PC-3 (cell line): ENCODE measurements around the gene SLC26A8. TPM values are rescaled to one million over a fixed set of nuclear protein-coding genes. Genes with fewer than 3 reads are reported as not detected.

ENCODE experiments used
- ATAC-seq: fragments of 200-7000 bp; cut with Tn5 transposase; 2 replicates; pipeline ENCODE4 v1.9.1; 2020; ENCODE audit warnings: mild to moderate bottlenecking, moderate library complexity
- BruUV-seq: library from RNA; stranded (reverse); fragments of 400-500 nt; replicated peaks from 2 replicates; lab custom pipeline; 2021; lab: Mats Ljungman, UMichigan
- CTCF ChIA-PET: fragments of 300-600 bp; sonication (Branson Sonifier 250); formaldehyde crosslinking; loops from one replicate; lab custom pipeline; 2022; ENCODE audit warnings: antibody characterized with exemption; lab: Charles Lee
- POLR2A ChIA-PET: fragments of 300-600 bp; sonication (Branson Sonifier 250); formaldehyde crosslinking; loops from one replicate; lab custom pipeline; 2022; ENCODE audit warnings: antibody characterized with exemption; ENCODE audit not compliant: unreplicated experiment; lab: Charles Lee
- DNase-seq: peaks from one replicate; pipeline ENCODE4 v3.0.0-alpha.2; 2015
- H2AFZ ChIP-seq: fragments of 300-600 bp; sonication (generic); 2 replicates; pipeline ENCODE4 v1.6.0; 2016; ENCODE audit warnings: antibody characterized with exemption, low read length
- H3F3A ChIP-seq: fragments of 300-600 bp; sonication (generic); one replicate; pipeline ENCODE4 v1.6.0; 2017; ENCODE audit warnings: antibody characterized with exemption, low read length, control low read depth, mild to moderate bottlenecking; ENCODE audit not compliant: unreplicated experiment
- H3K27ac ChIP-seq: fragments of 300-600 bp; sonication (generic); 2 replicates; pipeline ENCODE4 v1.5.1; 2016; ENCODE audit warnings: mild to moderate bottlenecking, low read length
- H3K27me3 ChIP-seq: fragments of 300-600 bp; sonication (generic); 2 replicates; pipeline ENCODE4 v1.6.1; 2016; ENCODE audit warnings: low read length, mixed read lengths
- H3K36me3 ChIP-seq: fragments of 300-600 bp; sonication (generic); 2 replicates; pipeline ENCODE4 v1.6.1; 2016; ENCODE audit warnings: low read depth, mixed run types, low read length, mixed read lengths
- H3K4me1 ChIP-seq: fragments of 300-600 bp; sonication (generic); 2 replicates; pipeline ENCODE4 v1.5.1; 2016; ENCODE audit warnings: low read length; ENCODE audit not compliant: insufficient read depth
- H3K4me2 ChIP-seq: fragments of 300-600 bp; sonication (generic); 2 replicates; pipeline ENCODE4 v1.6.0; 2016; ENCODE audit warnings: low read length
- H3K4me3 ChIP-seq: fragments of 300-600 bp; sonication (generic); 2 replicates; pipeline ENCODE4 v1.5.1; 2016; ENCODE audit warnings: mild to moderate bottlenecking, low read length, mixed read lengths
- H3K79me2 ChIP-seq: fragments of 300-600 bp; sonication (generic); 2 replicates; pipeline ENCODE4 v1.6.1; 2017; ENCODE audit warnings: low read length, mixed read lengths
- H3K9ac ChIP-seq: fragments of 300-600 bp; sonication (generic); 2 replicates; pipeline ENCODE4 v1.6.0; 2016; ENCODE audit warnings: mild to moderate bottlenecking, low read length
- H3K9me2 ChIP-seq: fragments of 300-600 bp; sonication (generic); replicated peaks from 2 replicates; pipeline ENCODE4 v1.6.1; 2016; ENCODE audit warnings: mixed run types, low read length, mixed read lengths
- H3K9me3 ChIP-seq: fragments of 300-600 bp; sonication (generic); 2 replicates; pipeline ENCODE4 v1.6.1; 2016; ENCODE audit warnings: low read length, mixed read lengths
- H4K20me1 ChIP-seq: fragments of 300-600 bp; sonication (generic); 2 replicates; pipeline ENCODE4 v1.6.1; 2016; ENCODE audit warnings: low read length, mixed read lengths
- CTCF ChIP-seq: fragments of 300-600 bp; sonication (generic); conservative IDR thresholded peaks from 2 replicates; pipeline ENCODE4 v1.5.1; 2017; ENCODE audit warnings: antibody characterized with exemption, low read depth, mild to moderate bottlenecking, low read length
- EZH2 ChIP-seq: fragments of 300-600 bp; sonication (generic); IDR thresholded peaks from one replicate; pipeline ENCODE4 v1.6.1; 2017; ENCODE audit warnings: antibody characterized with exemption, mild to moderate bottlenecking, low read length; ENCODE audit not compliant: unreplicated experiment
- EZH2phosphoT487 ChIP-seq: fragments of 300-600 bp; sonication (generic); IDR thresholded peaks from 2 replicates; pipeline ENCODE4 v1.6.1; 2018; ENCODE audit warnings: mild to moderate bottlenecking, antibody characterized with exemption, low read length, borderline replicate concordance
- intact Hi-C: fragments of 100-400 bp; cut with micrococcal nuclease; formaldehyde crosslinking; loops from 2 replicates; pipeline ENCODE4 v1.9.0; 2023
- total RNA-seq: library from RNA; depleted of rRNA; stranded (reverse); fragments of >200 nt; gene quantifications from 2 replicates; pipeline ENCODE4 v1.2.3, GENCODE V29; 2014

Gene SLC26A8
- total RNA-seq, 1 experiment from 2014 or later: not detected

DNA sequence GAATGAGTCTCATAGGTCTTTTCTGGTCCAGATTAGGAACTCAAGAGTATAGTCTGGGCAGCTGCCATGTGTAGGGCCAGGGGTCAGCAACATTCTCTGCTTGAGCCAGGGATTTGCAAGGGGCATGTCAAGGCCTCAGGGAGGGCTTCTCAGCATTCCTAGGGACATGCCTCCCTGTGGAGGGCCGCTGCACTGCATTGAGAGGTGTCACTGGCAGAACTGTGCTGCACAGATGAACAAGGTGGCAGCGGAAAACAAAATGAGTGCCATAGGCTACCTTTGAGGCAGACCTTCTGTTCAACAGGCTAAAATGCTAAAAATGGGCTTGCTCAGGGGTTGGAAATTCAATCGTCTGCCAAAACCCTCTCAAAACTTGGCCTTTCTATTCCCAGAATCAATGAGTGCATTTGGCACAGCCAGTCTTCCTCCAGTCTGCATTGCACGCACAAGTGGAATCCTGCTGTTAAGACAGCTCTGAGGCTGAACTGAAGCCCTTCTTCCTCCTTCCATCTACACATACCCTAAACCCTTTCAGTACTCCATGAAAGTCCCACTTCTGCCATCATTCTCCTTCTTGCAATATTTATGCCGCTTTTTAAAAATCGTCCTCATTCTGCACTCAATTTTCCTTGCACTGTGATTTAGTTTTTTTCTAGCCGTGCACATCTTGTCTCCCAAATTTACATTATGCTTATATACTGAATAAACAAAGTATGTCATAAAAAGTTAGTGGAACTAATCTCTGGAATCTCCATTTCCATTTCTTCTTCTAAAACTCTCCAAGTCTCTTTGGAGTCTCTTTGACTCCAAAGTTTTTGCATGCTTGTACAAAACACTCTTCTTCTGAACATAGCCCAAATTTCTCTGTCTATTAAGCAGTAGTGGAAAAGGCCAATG is 51.7 kb downstream of the SLC26A8 start:
- TF ChIP-seq EZH2phosphoT487 (no peak), EZH2 (no peak), CTCF (no peak)
- H2AFZ ChIP-seq: peak overlapping the region; percentile 47
- H3K9me2 ChIP-seq: no peaks in the 10 kb centered on the region
- intact Hi-C loops: no loop called here
- ATAC-seq (0 out of 2 replicates have a peak, but pooled peaks have one; percentile 23), DNase-seq (no peak)
- ChIA-PET CTCF (no interaction called here), POLR2A (interaction anchor here (0.5 kb wide), 1 partner anchor 13 kb away, joined by 21 read pairs; no protein-coding TSS in a partner anchor)
- no peaks in the 10 kb centered on the region for H3K27me3 ChIP-seq
- no peak overlapping the region for H3K4me3 ChIP-seq
- peak overlapping the region; percentile 59 for H3K4me2 ChIP-seq
- H4K20me1 ChIP-seq: no peaks in the 10 kb centered on the region
- no peaks in the 10 kb centered on the region for H3K36me3 ChIP-seq
- peak overlapping the region; percentile 36; the same call in 1 of the 2 replicates for H3K9ac ChIP-seq
- peaks cover 29% of the 10 kb centered on the region for H3K4me1 ChIP-seq
- H3K9me3 ChIP-seq: no peaks in the 10 kb centered on the region
- no peaks in the 10 kb centered on the region for H3K79me2 ChIP-seq
- H3F3A ChIP-seq: no peaks in the 10 kb centered on the region
- peak overlapping the region; percentile 80 for H3K27ac ChIP-seq
- no TSS peak for BruUV-seq

DNA sequence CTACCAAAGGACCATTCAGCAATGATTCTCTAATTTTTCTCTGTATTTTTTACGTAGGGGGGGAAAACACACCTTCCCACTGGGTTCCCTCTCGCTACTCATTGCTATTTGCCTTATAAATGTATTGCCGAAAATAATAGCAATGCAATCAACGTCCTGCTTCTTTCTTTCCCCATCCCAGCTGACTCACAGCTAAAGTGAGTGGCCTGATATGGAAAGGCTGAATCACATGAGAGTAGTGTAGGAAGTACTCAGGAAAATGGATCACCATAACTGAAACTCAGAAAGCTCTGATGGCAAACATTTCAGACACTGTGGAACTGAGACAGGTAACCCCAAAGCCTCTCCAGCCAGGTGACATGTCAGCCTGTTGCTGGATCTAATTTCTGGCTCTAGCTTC is 54.3 kb downstream of the SLC26A8 start:
- Histone ChIP-seq H3K9me2 (no peaks in the 10 kb centered on the region), H4K20me1 (no peaks in the 10 kb centered on the region), H2AFZ (peak overlapping the region; percentile 39), H3K27ac (peak overlapping the region; percentile 60), H3F3A (no peaks in the 10 kb centered on the region), H3K27me3 (no peaks in the 10 kb centered on the region), H3K4me3 (no peak overlapping the region), H3K36me3 (no peaks in the 10 kb centered on the region), H3K4me2 (peak overlapping the region; percentile 13; the same call in 1 of the 2 replicates), H3K4me1 (peaks cover 29% of the 10 kb centered on the region), H3K9me3 (no peaks in the 10 kb centered on the region), H3K79me2 (no peaks in the 10 kb centered on the region), H3K9ac (0 out of 2 replicates have a peak overlapping the region, but pooled peaks have one; percentile 7)
- POLR2A ChIA-PET: no interaction called here
- ATAC-seq (peak; percentile 51; the same call in 1 of the 2 replicates), DNase-seq (peak; percentile 75)
- BruUV-seq: no TSS peak
- intact Hi-C loops: no loop called here
- CTCF ChIA-PET: interaction anchor here (0.6 kb wide), 1 partner anchor 346 kb away, joined by 3 read pairs; no protein-coding TSS in a partner anchor
- TF ChIP-seq EZH2phosphoT487: no peak
- no peak for TF ChIP-seq EZH2
- no peak for TF ChIP-seq CTCF
